Retinal pigment epithelial cell (primary cell): Measurements from ENCODE around the gene PSORS1C2.
"Not testable (repeated sequence)": the region's sequence is repeated elsewhere in the genome, so short reads cannot be mapped to it uniquely, and the experiment has no call there.

Source experiments
- DNase-seq: peaks from one replicate; pipeline ENCODE4 v3.0.0-alpha.2; 2010; ENCODE audit warnings: low read depth
- H3K4me3 ChIP-seq: 2 replicates; pipeline ENCODE4 v1.5.1; 2011; ENCODE audit warnings: mild to moderate bottlenecking, low read length, control low read depth, moderate library complexity
- TF ChIP-seq, protein P1 (sequence below): conservative IDR thresholded peaks from 2 replicates; pipeline ENCODE4 v1.5.1; 2011; ENCODE audit warnings: low read depth, low read length, control low read depth, inconsistent platforms

Gene PSORS1C2

GRCh38 chr6:31170987-31171671 lies 32.3 kb upstream of the PSORS1C2 start:
- no peak overlapping the region for H3K4me3 ChIP-seq
- DNase-seq, result no peak

GRCh38 chr6:31170600-31170881 lies 31.7 kb upstream of the PSORS1C2 start, which contains the start of gene POU5F1:
Gene POU5F1 (minus strand): TSS chr6:31170682. CDS start chr6:31170620, 62 bp downstream.
- TF ChIP-seq, protein P1, sequence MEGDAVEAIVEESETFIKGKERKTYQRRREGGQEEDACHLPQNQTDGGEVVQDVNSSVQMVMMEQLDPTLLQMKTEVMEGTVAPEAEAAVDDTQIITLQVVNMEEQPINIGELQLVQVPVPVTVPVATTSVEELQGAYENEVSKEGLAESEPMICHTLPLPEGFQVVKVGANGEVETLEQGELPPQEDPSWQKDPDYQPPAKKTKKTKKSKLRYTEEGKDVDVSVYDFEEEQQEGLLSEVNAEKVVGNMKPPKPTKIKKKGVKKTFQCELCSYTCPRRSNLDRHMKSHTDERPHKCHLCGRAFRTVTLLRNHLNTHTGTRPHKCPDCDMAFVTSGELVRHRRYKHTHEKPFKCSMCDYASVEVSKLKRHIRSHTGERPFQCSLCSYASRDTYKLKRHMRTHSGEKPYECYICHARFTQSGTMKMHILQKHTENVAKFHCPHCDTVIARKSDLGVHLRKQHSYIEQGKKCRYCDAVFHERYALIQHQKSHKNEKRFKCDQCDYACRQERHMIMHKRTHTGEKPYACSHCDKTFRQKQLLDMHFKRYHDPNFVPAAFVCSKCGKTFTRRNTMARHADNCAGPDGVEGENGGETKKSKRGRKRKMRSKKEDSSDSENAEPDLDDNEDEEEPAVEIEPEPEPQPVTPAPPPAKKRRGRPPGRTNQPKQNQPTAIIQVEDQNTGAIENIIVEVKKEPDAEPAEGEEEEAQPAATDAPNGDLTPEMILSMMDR, result no peak
- no peak within 1 kb of the TSS for H3K4me3 ChIP-seq
- no peak for DNase-seq

More at GRCh38 chr6:31170987-31171671, 32.3 kb upstream of the PSORS1C2 start:
- TF ChIP-seq, protein P1, result no peak

GRCh38 chr6:31169858-31170599 lies 31.2 kb upstream of the PSORS1C2 start:
- not testable (repeated sequence) for H3K4me3 ChIP-seq, DNase-seq

- H3K4me3 ChIP-seq, result no peak overlapping the region
- no peak for DNase-seq
- TF ChIP-seq, protein P1, result no peak
Observed at GRCh38 chr6:31169123-31169857, 30.4 kb upstream of the PSORS1C2 start.

DNA sequence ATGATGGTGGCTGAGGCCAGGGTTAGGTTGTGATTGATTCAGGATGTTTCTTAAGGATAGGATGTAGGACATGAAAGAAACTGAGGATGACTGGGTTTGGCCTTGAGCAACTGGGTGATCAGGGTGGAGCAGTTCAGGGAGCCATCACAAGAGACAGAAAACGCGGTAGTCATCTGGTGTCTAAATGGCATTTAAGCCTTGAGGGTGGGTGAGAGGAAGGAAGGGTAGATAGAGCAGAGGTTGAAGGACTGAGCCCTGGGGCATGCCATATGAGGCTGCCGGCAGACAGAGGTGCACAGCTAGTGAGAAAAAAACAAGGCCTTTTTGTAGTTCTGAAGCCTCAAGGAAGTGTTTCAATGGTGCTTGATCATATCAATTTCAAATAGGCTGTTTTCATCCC lies 29.7 kb upstream of the PSORS1C2 start:
- no peak for DNase-seq
- H3K4me3 ChIP-seq, result no peak overlapping the region
- TF ChIP-seq, protein P1, result no peak

DNA sequence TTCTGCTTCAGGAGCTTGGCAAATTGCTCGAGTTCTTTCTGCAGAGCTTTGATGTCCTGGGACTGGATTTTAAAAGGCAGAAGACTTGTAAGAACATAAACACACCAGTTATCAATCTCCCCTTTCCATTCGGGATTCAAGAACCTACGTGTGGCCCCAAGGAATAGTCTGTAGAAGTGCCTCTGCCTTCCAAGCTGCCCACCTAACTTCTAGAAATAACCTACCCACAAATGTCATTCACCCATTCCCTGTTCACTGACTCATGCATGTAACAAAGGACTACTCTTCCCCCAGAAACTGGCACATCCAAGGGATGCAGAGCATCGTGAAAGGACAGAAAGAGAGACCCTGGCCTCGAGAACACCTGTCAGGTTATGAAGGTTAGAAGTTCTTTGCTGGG lies 27.1 kb upstream of the PSORS1C2 start:
- TF ChIP-seq, protein P1, result no peak
- no peak overlapping the region for H3K4me3 ChIP-seq
- no peak for DNase-seq

DNA sequence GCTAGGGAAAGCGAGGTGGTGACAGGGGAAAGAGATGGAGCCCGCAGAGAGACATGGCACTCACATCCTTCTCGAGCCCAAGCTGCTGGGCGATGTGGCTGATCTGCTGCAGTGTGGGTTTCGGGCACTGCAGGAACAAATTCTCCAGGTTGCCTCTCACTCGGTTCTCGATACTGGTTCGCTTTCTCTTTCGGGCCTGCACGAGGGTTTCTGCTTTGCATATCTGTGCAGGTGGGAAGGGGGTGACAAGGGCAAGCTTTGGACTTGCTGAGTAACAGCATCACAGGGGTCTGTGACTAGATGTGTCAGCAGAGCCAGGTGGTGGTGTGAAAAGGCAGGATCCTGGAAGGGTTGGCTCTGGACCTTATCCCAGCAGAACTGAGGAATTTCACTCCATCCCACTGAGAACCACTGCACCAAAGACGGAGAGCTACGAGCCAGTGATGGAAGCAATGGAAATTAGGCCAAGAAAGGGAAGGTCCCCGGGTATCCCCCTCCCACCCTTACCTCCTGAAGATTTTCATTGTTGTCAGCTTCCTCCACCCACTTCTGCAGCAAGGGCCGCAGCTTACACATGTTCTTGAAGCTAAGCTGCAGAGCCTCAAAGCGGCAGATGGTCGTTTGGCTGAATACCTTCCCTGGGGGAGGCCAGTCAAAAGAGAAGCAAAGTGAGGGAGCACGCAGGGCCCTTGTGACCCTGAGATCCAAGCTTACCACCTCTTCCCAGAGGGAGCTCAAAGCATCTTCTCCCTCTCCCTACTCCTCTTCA lies 26.4 kb upstream of the PSORS1C2 start:
- not testable (repeated sequence) for H3K4me3 ChIP-seq, DNase-seq

GRCh38 chr6:31164475-31165063 lies 25.7 kb upstream of the PSORS1C2 start:
- not testable (repeated sequence) for DNase-seq, H3K4me3 ChIP-seq
